Occipital lobe (tissue), 2 donors: ENCODE measurements around the gene SYNE2. TPM values are rescaled to one million over a fixed set of nuclear protein-coding genes. Genes with fewer than 3 reads are reported as not detected.
"Not testable (repeated sequence)": the region's sequence is repeated elsewhere in the genome, so short reads cannot be mapped to it uniquely, and the experiment has no call there.

Experiments
- DNase-seq: peaks from one replicate; lab custom pipeline; 2025; lab: John Stamatoyannopoulos, UW
- total RNA-seq: library from RNA; depleted of rRNA; stranded (reverse); fragments of >200 nt; gene quantifications from one replicate; pipeline ENCODE4 v1.2.3, GENCODE V29; 2014

The SYNE2 gene
- total RNA-seq, 1 donor from 2014 or later: 94.8 TPM

- no peak for DNase-seq
Observed at GRCh38 chr14:64191756-64192155, 339.0 kb downstream of the SYNE2 start.

- DNase-seq: no peak
Observed at GRCh38 chr14:64193821-64194220, 341.0 kb downstream of the SYNE2 start.

- DNase-seq: no peak
Observed at GRCh38 chr14:64194404-64194803, 341.6 kb downstream of the SYNE2 start.

- no peak for DNase-seq
Observed at GRCh38 chr14:64195199-64195598, 342.4 kb downstream of the SYNE2 start.

- DNase-seq: no peak
Observed at GRCh38 chr14:64196056-64196455, 343.3 kb downstream of the SYNE2 start.

- peak; percentile 80 for DNase-seq
Observed at GRCh38 chr14:64196814-64197411, 344.1 kb downstream of the SYNE2 start.

GRCh38 chr14:64197996-64198395 is 345.2 kb downstream of the SYNE2 start:
- DNase-seq: no peak

- DNase-seq: no peak
Observed at GRCh38 chr14:64198486-64198885, 345.7 kb downstream of the SYNE2 start.

- no peak for DNase-seq
Observed at GRCh38 chr14:64200170-64200569, 347.4 kb downstream of the SYNE2 start.

- no peak for DNase-seq
Observed at GRCh38 chr14:64201296-64201695, 348.5 kb downstream of the SYNE2 start.

GRCh38 chr14:64201921-64202545 is 349.2 kb downstream of the SYNE2 start:
- DNase-seq: no peak

GRCh38 chr14:64202716-64203115 is 349.9 kb downstream of the SYNE2 start:
- no peak for DNase-seq

- no peak for DNase-seq
Observed at GRCh38 chr14:64203366-64204006, 350.7 kb downstream of the SYNE2 start.

- DNase-seq: no peak
Observed at GRCh38 chr14:64208261-64208660, 355.5 kb downstream of the SYNE2 start.

- DNase-seq: no peak
Observed at GRCh38 chr14:64208981-64209380, 356.2 kb downstream of the SYNE2 start.

GRCh38 chr14:64209444-64210131 is 356.8 kb downstream of the SYNE2 start:
- no peak for DNase-seq

- DNase-seq: no peak
Observed at GRCh38 chr14:64210216-64210615, 357.4 kb downstream of the SYNE2 start.

- DNase-seq: not testable (repeated sequence)
Observed at GRCh38 chr14:64210912-64211311, 358.1 kb downstream of the SYNE2 start.

- no peak for DNase-seq
Observed at GRCh38 chr14:64212666-64213065, 359.9 kb downstream of the SYNE2 start.

GRCh38 chr14:64213086-64213485 is 360.3 kb downstream of the SYNE2 start:
- DNase-seq: no peak

GRCh38 chr14:64213853-64214570 is 361.2 kb downstream of the SYNE2 start:
- no peak for DNase-seq

- no peak for DNase-seq
Observed at GRCh38 chr14:64215274-64215673, 362.5 kb downstream of the SYNE2 start.
